Body of pancreas (tissue), 4 donors: Measurements from ENCODE around the gene RPS6KA3. TPM values are rescaled to one million over a fixed set of nuclear protein-coding genes. Genes with fewer than 3 reads are reported as not detected.
"Not testable (repeated sequence)": the region's sequence is repeated elsewhere in the genome, so short reads cannot be mapped to it uniquely, and the experiment has no call there.

Experiments
- ATAC-seq: fragments of 150-250 bp; one replicate; pipeline ENCODE4 v1.9.1; 2016
- DNase-seq, 4 donors: peaks; one replicate each; pipeline ENCODE4 v3.0.0-alpha.2; 2019
- H3K27ac ChIP-seq, 4 donors: fragments of 200-600 bp; sonication (generic); 1 replicate in 3 of 4; 2 replicates in 1 of 4; pipeline versions ENCODE4 v1.5.1 to v1.6.1; 2016 to 2019; ENCODE audit warnings: mild to moderate bottlenecking in 1 of 4, mixed read lengths in 1 of 4, moderate library complexity in 1 of 4
- H3K27me3 ChIP-seq, 2 donors: fragments of 200-600 bp; sonication (generic); one replicate each; pipeline ENCODE4 v1.6.0; 2016; ENCODE audit warnings: mild to moderate bottlenecking in 1 of 2
- H3K36me3 ChIP-seq, 2 donors: fragments of 200-600 bp; sonication (generic); replicated peaks in 1 of 2; 2 replicates each; pipeline ENCODE4 v1.5.1; 2016; ENCODE audit warnings: low read depth in 2 of 2; ENCODE audit not compliant: insufficient read depth in 1 of 2
- H3K4me1 ChIP-seq: fragments of 200-600 bp; sonication (generic); one replicate; pipeline ENCODE4 v1.6.0; 2016
- H3K4me3 ChIP-seq, 2 donors: fragments of 200-600 bp; sonication (generic); 1 replicate in 1 of 2; 2 replicates in 1 of 2; pipeline ENCODE4 v1.5.1; 2016 to 2019
- H3K9me3 ChIP-seq, 3 donors: fragments of 200-600 bp; sonication (generic); 1 replicate in 2 of 3; 2 replicates in 1 of 3; pipeline ENCODE4 v1.5.1; 2016
- CTCF ChIP-seq, 7 experiments: fragments of 450-650 bp in 4 of 7; fragments of 200-600 bp in 3 of 7; sonication (generic) in 3 of 7; IDR thresholded peaks; one replicate each; pipeline ENCODE4 v1.5.1; 2016 to 2019; ENCODE audit warnings: antibody characterized with exemption in 7 of 7
- POLR2A ChIP-seq, 3 donors: fragments of 450-650 bp; IDR thresholded peaks; one replicate each; pipeline ENCODE4 v1.6.1; 2016; ENCODE audit warnings: antibody characterized with exemption in 3 of 3, mild to moderate bottlenecking in 2 of 3
- WGBS, 2 donors: methylation state at CpG; one replicate each; pipeline ENCODE4 v1.1.5; 2017; 5-methylcytosine and 5-hydroxymethylcytosine counted together
- intact Hi-C: fragments of 100-400 bp; cut with DNase I; formaldehyde crosslinking; loops from one replicate; pipeline ENCODE4 v1.15.1; 2023
- total RNA-seq, 2 donors: library from RNA; depleted of rRNA; stranded (reverse); fragments of >200 nt; gene quantifications; one replicate each; pipeline ENCODE4 v1.1.0, GENCODE V29; 2016

Gene RPS6KA3
- total RNA-seq, 2 donors from 2014 or later = 16.2 to 27.5 TPM

- intact Hi-C loops = loop anchor here (5.0 kb wide), 1 partner anchor 191 kb away; no protein-coding TSS in a partner anchor
- no peak for DNase-seq
- Histone ChIP-seq H3K4me3 (no peak overlapping the region), H3K9me3 (no peaks in the 10 kb centered on the region), H3K36me3 (no peaks in the 10 kb centered on the region), H3K27ac (no peak overlapping the region), H3K27me3 (no peaks in the 10 kb centered on the region), H3K4me1 (no peaks in the 10 kb centered on the region)
- TF ChIP-seq CTCF (IDR thresholded peaks at IDR 0.05) = no peak
- TF ChIP-seq POLR2A (IDR thresholded peaks at IDR 0.05) = no peak
- ATAC-seq = no peak
Measured at GRCh38 chrX:20251691-20252090, 15.0 kb downstream of the RPS6KA3 start.

GRCh38 chrX:20250146-20250545 is 16.6 kb downstream of the RPS6KA3 start:
- not testable (repeated sequence) for H3K36me3 ChIP-seq, H3K27ac ChIP-seq, H3K27me3 ChIP-seq, DNase-seq, H3K4me3 ChIP-seq, ATAC-seq, H3K9me3 ChIP-seq, H3K4me1 ChIP-seq
- intact Hi-C loops = loop anchor here (5.0 kb wide), 1 partner anchor 192 kb away; no protein-coding TSS in a partner anchor

- ATAC-seq = no peak
- Histone ChIP-seq H3K27ac (no peak overlapping the region), H3K9me3 (no peaks in the 10 kb centered on the region), H3K36me3 (no peaks in the 10 kb centered on the region), H3K4me1 (peaks cover 4% of the 10 kb centered on the region), H3K4me3 (no peak overlapping the region), H3K27me3 (no peaks in the 10 kb centered on the region)
- intact Hi-C loops = no loop called here
- TF ChIP-seq POLR2A (IDR thresholded peaks at IDR 0.05) (no peak), CTCF (IDR thresholded peaks at IDR 0.05) (no peak)
- no peak for DNase-seq
- 97 to 100% methylated on average over 4 to 7 of the region's 7 CpGs for WGBS, 2 donors
Measured at GRCh38 chrX:20248592-20249192, 18.0 kb downstream of the RPS6KA3 start.

GRCh38 chrX:20244931-20245330 is 21.8 kb downstream of the RPS6KA3 start:
- TF ChIP-seq CTCF (IDR thresholded peaks at IDR 0.05) (no peak), POLR2A (IDR thresholded peaks at IDR 0.05) (no peak)
- intact Hi-C loops = no loop called here
- ATAC-seq (no peak), DNase-seq (peak in 1 of 4 donors; percentile 24)
- Histone ChIP-seq H3K4me1 (peaks cover 4% of the 10 kb centered on the region), H3K27me3 (no peaks in the 10 kb centered on the region), H3K4me3 (no peak overlapping the region), H3K9me3 (no peaks in the 10 kb centered on the region), H3K27ac (no peak overlapping the region), H3K36me3 (no peaks in the 10 kb centered on the region)
- 18 to 21% methylated on average over 2 of the region's 2 CpGs for WGBS, 2 donors

GRCh38 chrX:20240201-20240600 is 26.5 kb downstream of the RPS6KA3 start:
- Histone ChIP-seq H3K4me1 (no peaks in the 10 kb centered on the region), H3K27me3 (no peaks in the 10 kb centered on the region), H3K27ac (no peak overlapping the region), H3K4me3 (no peak overlapping the region), H3K36me3 (no peaks in the 10 kb centered on the region), H3K9me3 (no peaks in the 10 kb centered on the region)
- DNase-seq (no peak), ATAC-seq (no peak)
- TF ChIP-seq CTCF (IDR thresholded peaks at IDR 0.05) (no peak), POLR2A (IDR thresholded peaks at IDR 0.05) (no peak)
- intact Hi-C loops = no loop called here
